T1000 (cell line): ENCODE results near the gene SEMA4G.

ENCODE experiments used
- DNase-seq: peaks from one replicate; lab custom pipeline; 2025; ENCODE audit warnings: mixed read lengths; lab: John Stamatoyannopoulos, UW

Gene SEMA4G

GRCh38 chr10:101007099-101007711 lies 37.9 kb downstream of the SEMA4G start:
- no peak for DNase-seq

- DNase-seq, result no peak
Observed at GRCh38 chr10:101007915-101008822, 38.9 kb downstream of the SEMA4G start.

GRCh38 chr10:101008823-101009423 lies 39.6 kb downstream of the SEMA4G start:
- DNase-seq, result no peak

- no peak for DNase-seq
Observed at GRCh38 chr10:101010329-101010728, 41.0 kb downstream of the SEMA4G start.

GRCh38 chr10:101011517-101012423 lies 42.5 kb downstream of the SEMA4G start:
- no peak for DNase-seq

- peak; percentile 91 for DNase-seq
Observed at GRCh38 chr10:101012525-101013364, 43.4 kb downstream of the SEMA4G start.

GRCh38 chr10:101013365-101013825 lies 44.1 kb downstream of the SEMA4G start:
- no peak for DNase-seq

GRCh38 chr10:101014230-101014884 lies 45.1 kb downstream of the SEMA4G start:
- DNase-seq, result peak; percentile 68

- DNase-seq, result peak; percentile 21
Observed at GRCh38 chr10:101014966-101015581, 45.8 kb downstream of the SEMA4G start.

GRCh38 chr10:101015582-101015973 lies 46.3 kb downstream of the SEMA4G start:
- no peak for DNase-seq

GRCh38 chr10:101016814-101017213 lies 47.5 kb downstream of the SEMA4G start:
- DNase-seq, result no peak

GRCh38 chr10:101018118-101018599 lies 48.9 kb downstream of the SEMA4G start:
- no peak for DNase-seq

GRCh38 chr10:101018600-101019439 lies 49.5 kb downstream of the SEMA4G start:
- peak; percentile 84 for DNase-seq
